ENCODE results near the gene IFT122.
"Not testable (repeated sequence)": the region's sequence is repeated elsewhere in the genome, so short reads cannot be mapped to it uniquely, and the experiment has no call there.

The IFT122 gene

GRCh38 chr3:129498603-129499488 lies 58.8 kb downstream of the IFT122 start:
- not testable (repeated sequence) for ATAC-seq

GRCh38 chr3:129499604-129500333 lies 59.7 kb downstream of the IFT122 start:
- not testable (repeated sequence) for ATAC-seq

- ATAC-seq: no peak
Observed at GRCh38 chr3:129500334-129500658, 60.3 kb downstream of the IFT122 start.

GRCh38 chr3:129501630-129502029 lies 61.6 kb downstream of the IFT122 start:
- no peak for ATAC-seq

GRCh38 chr3:129502641-129503408 lies 62.8 kb downstream of the IFT122 start:
- ATAC-seq: no peak

- no peak for ATAC-seq
Observed at GRCh38 chr3:129503471-129504291, 63.7 kb downstream of the IFT122 start.

- no peak for ATAC-seq
Observed at GRCh38 chr3:129504471-129505100, 64.6 kb downstream of the IFT122 start.

- no peak for ATAC-seq
Observed at GRCh38 chr3:129505341-129505740, 65.3 kb downstream of the IFT122 start.

GRCh38 chr3:129506231-129506742 lies 66.3 kb downstream of the IFT122 start:
- ATAC-seq: no peak

- ATAC-seq: no peak
Observed at GRCh38 chr3:129507181-129507831, 67.3 kb downstream of the IFT122 start.

- no peak for ATAC-seq
Observed at GRCh38 chr3:129512595-129512994, 72.6 kb downstream of the IFT122 start.

- ATAC-seq: no peak
Observed at GRCh38 chr3:129513705-129514104, 73.7 kb downstream of the IFT122 start.

GRCh38 chr3:129514110-129514509 lies 74.1 kb downstream of the IFT122 start:
- ATAC-seq: no peak

- no peak for ATAC-seq
Observed at GRCh38 chr3:129514563-129514962, 74.5 kb downstream of the IFT122 start.

- not testable (repeated sequence) for ATAC-seq
Observed at GRCh38 chr3:129515108-129515820, 75.2 kb downstream of the IFT122 start.

GRCh38 chr3:129515821-129516432 lies 75.9 kb downstream of the IFT122 start:
- not testable (repeated sequence) for ATAC-seq

GRCh38 chr3:129517516-129517915 lies 77.5 kb downstream of the IFT122 start:
- no peak for ATAC-seq

- ATAC-seq: no peak
Observed at GRCh38 chr3:129518038-129518561, 78.1 kb downstream of the IFT122 start.

GRCh38 chr3:129518581-129518980 lies 78.6 kb downstream of the IFT122 start:
- ATAC-seq: no peak

- ATAC-seq: no peak
Observed at GRCh38 chr3:129519449-129519848, 79.4 kb downstream of the IFT122 start.
